Upper lobe of left lung (tissue), 4 donors: ENCODE measurements around the gene ADAMTS16.

ENCODE experiments used
- CTCF ChIP-seq, 6 experiments: fragments of 450-650 bp in 4 of 6; fragments of 200-600 bp in 2 of 6; sonication (generic) in 2 of 6; IDR thresholded peaks; one replicate each; pipeline ENCODE4 v1.5.1; 2016 to 2019; ENCODE audit warnings: antibody characterized with exemption in 6 of 6
- EP300 ChIP-seq, 4 donors: sonication (generic); formaldehyde crosslinking; IDR thresholded peaks; one replicate each; pipeline ENCODE4 v1.5.1; 2017; ENCODE audit warnings: antibody characterized with exemption in 4 of 4, control low read depth in 2 of 4
- POLR2A ChIP-seq, 4 donors: fragments of 450-650 bp; IDR thresholded peaks; one replicate each; pipeline ENCODE4 v1.5.1; 2016 to 2017; ENCODE audit warnings: antibody characterized with exemption in 4 of 4, mild to moderate bottlenecking in 2 of 4
- POLR2AphosphoS5 ChIP-seq, 2 donors: sonication (generic); formaldehyde crosslinking; IDR thresholded peaks; one replicate each; pipeline ENCODE4 v1.5.1; 2017; ENCODE audit warnings: antibody characterized with exemption in 2 of 2

- TF ChIP-seq EP300 (IDR thresholded peaks at IDR 0.05) (no peak), CTCF (IDR thresholded peaks at IDR 0.05) (no peak), POLR2A (IDR thresholded peaks at IDR 0.05) (no peak), POLR2AphosphoS5 (IDR thresholded peaks at IDR 0.05) (no peak)
Observed at GRCh38 chr5:5314626-5315025, 174.5 kb downstream of the ADAMTS16 start.
